Measurements from ENCODE around the gene C12orf76. TPM values are rescaled to one million over a fixed set of nuclear protein-coding genes. Genes with fewer than 3 reads are reported as not detected.

The C12orf76 gene
- polyA plus RNA-seq, 1 donor from 2014 or later = 227 TPM

DNA sequence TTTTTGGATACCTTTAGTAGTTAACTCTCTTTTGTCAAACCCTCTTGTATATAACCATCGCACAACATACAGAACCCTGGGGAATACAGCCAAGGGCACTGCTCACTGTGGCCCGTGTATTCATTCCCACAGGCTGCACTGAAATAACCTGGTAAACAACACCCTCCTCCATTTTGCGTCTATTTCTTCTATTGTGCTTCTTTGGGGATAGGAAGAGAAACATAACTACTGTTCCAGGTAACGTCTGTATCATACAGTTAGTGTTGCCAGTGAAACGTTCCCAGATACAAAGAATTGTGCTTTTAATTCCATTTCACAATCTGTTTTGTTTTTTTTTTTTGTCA lies 9.6 kb downstream of the C12orf76 start:
- no peaks in the 10 kb centered on the region for H3F3A ChIP-seq (ENCODE audit: insufficient read depth, low read length, poor library complexity, severe bottlenecking)
- H2AFZ ChIP-seq (ENCODE audit: low read depth, low read length) = no peak overlapping the region
- no peaks in the 10 kb centered on the region for H3K27me3 ChIP-seq (ENCODE audit: insufficient read depth, low read depth, low read length)
- H3K9ac ChIP-seq (ENCODE audit: low read length) = no peak overlapping the region
- H3K9me3 ChIP-seq (ENCODE audit: low read length) = no peaks in the 10 kb centered on the region
- H3K9me2 ChIP-seq (ENCODE audit: insufficient read depth, low read length) = no peaks in the 10 kb centered on the region
- no peak overlapping the region for H3K27ac ChIP-seq (ENCODE audit: low read length)
- peaks cover 10% of the 10 kb centered on the region for H3K36me3 ChIP-seq (ENCODE audit: insufficient read depth, low read length)
- H4K20me1 ChIP-seq (ENCODE audit: insufficient read depth) = no peaks in the 10 kb centered on the region
- H3K4me3 ChIP-seq (ENCODE audit: low read length) = no peak overlapping the region
- H3K4me2 ChIP-seq (ENCODE audit: low read length) = no peak overlapping the region
- TF ChIP-seq EZH2 (IDR thresholded peaks at IDR 0.05; ENCODE audit: borderline replicate concordance, insufficient read depth, low read length, poor library complexity, severe bottlenecking) = no peak
- TF ChIP-seq, protein P1, sequence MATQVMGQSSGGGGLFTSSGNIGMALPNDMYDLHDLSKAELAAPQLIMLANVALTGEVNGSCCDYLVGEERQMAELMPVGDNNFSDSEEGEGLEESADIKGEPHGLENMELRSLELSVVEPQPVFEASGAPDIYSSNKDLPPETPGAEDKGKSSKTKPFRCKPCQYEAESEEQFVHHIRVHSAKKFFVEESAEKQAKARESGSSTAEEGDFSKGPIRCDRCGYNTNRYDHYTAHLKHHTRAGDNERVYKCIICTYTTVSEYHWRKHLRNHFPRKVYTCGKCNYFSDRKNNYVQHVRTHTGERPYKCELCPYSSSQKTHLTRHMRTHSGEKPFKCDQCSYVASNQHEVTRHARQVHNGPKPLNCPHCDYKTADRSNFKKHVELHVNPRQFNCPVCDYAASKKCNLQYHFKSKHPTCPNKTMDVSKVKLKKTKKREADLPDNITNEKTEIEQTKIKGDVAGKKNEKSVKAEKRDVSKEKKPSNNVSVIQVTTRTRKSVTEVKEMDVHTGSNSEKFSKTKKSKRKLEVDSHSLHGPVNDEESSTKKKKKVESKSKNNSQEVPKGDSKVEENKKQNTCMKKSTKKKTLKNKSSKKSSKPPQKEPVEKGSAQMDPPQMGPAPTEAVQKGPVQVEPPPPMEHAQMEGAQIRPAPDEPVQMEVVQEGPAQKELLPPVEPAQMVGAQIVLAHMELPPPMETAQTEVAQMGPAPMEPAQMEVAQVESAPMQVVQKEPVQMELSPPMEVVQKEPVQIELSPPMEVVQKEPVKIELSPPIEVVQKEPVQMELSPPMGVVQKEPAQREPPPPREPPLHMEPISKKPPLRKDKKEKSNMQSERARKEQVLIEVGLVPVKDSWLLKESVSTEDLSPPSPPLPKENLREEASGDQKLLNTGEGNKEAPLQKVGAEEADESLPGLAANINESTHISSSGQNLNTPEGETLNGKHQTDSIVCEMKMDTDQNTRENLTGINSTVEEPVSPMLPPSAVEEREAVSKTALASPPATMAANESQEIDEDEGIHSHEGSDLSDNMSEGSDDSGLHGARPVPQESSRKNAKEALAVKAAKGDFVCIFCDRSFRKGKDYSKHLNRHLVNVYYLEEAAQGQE (IDR thresholded peaks at IDR 0.05; ENCODE audit: borderline replicate concordance) = no peak
- no peak for TF ChIP-seq MXI1 (conservative IDR thresholded peaks at IDR 0.05; ENCODE audit: poor library complexity, severe bottlenecking)
- TF ChIP-seq SMC3 (conservative IDR thresholded peaks at IDR 0.05; ENCODE audit: poor library complexity) = no peak
- TF ChIP-seq, protein P2, sequence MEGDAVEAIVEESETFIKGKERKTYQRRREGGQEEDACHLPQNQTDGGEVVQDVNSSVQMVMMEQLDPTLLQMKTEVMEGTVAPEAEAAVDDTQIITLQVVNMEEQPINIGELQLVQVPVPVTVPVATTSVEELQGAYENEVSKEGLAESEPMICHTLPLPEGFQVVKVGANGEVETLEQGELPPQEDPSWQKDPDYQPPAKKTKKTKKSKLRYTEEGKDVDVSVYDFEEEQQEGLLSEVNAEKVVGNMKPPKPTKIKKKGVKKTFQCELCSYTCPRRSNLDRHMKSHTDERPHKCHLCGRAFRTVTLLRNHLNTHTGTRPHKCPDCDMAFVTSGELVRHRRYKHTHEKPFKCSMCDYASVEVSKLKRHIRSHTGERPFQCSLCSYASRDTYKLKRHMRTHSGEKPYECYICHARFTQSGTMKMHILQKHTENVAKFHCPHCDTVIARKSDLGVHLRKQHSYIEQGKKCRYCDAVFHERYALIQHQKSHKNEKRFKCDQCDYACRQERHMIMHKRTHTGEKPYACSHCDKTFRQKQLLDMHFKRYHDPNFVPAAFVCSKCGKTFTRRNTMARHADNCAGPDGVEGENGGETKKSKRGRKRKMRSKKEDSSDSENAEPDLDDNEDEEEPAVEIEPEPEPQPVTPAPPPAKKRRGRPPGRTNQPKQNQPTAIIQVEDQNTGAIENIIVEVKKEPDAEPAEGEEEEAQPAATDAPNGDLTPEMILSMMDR (IDR thresholded peaks at IDR 0.05; ENCODE audit: poor library complexity, severe bottlenecking) = no peak
- no peak for TF ChIP-seq POLR2AphosphoS5 (IDR thresholded peaks at IDR 0.05)
- no peak for TF ChIP-seq RAD21 (conservative IDR thresholded peaks at IDR 0.05)
- TF ChIP-seq TAF1 (IDR thresholded peaks at IDR 0.05; ENCODE audit: low read depth) = no peak
- no peaks in the 10 kb centered on the region for H3K79me2 ChIP-seq (replicated peaks; ENCODE audit: insufficient read depth, low read length)

DNA sequence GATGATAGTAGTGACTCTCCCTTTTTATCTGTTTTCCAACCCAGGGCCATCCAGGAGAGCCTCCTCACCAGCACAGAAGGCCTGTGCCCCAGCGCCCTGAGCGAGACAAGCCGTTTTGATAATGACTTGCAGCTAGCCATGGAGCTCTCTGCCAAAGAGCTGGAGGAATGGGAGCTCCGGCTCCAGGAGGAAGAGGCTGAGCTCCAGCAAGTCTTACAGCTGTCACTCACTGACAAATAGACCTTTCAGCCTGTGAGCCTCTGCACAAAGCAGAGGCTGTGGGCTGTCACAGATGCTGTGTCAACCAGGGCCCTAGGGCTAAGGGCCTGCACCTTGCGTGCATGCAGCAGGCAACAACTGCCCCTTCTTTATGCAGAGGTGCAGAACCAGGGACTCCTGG lies 11.0 kb downstream of the C12orf76 start:
- peaks cover 8% of the 10 kb centered on the region for H3K36me3 ChIP-seq (ENCODE audit: insufficient read depth, low read length)
- H3K9me2 ChIP-seq (ENCODE audit: insufficient read depth, low read length) = no peaks in the 10 kb centered on the region
- no peaks in the 10 kb centered on the region for H3F3A ChIP-seq (ENCODE audit: insufficient read depth, low read length, poor library complexity, severe bottlenecking)
- H3K4me3 ChIP-seq (ENCODE audit: low read length) = no peak overlapping the region
- TF ChIP-seq MXI1 (conservative IDR thresholded peaks at IDR 0.05; ENCODE audit: poor library complexity, severe bottlenecking) (no peak), EP300 (conservative IDR thresholded peaks at IDR 0.05; ENCODE audit: poor library complexity, severe bottlenecking) (no peak), SMC3 (conservative IDR thresholded peaks at IDR 0.05; ENCODE audit: poor library complexity) (no peak)
- TF ChIP-seq, protein P1 (IDR thresholded peaks at IDR 0.05; ENCODE audit: borderline replicate concordance) = no peak
- no peaks in the 10 kb centered on the region for H3K9me3 ChIP-seq (ENCODE audit: low read length)
- H3K27me3 ChIP-seq (ENCODE audit: insufficient read depth, low read depth, low read length) = no peaks in the 10 kb centered on the region
- H3K27ac ChIP-seq (ENCODE audit: low read length) = no peak overlapping the region
- no peaks in the 10 kb centered on the region for H4K20me1 ChIP-seq (ENCODE audit: insufficient read depth)
- no peak overlapping the region for H3K9ac ChIP-seq (ENCODE audit: low read length)
- no peaks in the 10 kb centered on the region for H3K79me2 ChIP-seq (replicated peaks; ENCODE audit: insufficient read depth, low read length)
- no peak overlapping the region for H3K4me2 ChIP-seq (ENCODE audit: low read length)
- no peak overlapping the region for H2AFZ ChIP-seq (ENCODE audit: low read depth, low read length)

All from neural cell (in vitro differentiated cells).